HepG2 (cell line): ENCODE results near the gene PRKN. TPM values are rescaled to one million over a fixed set of nuclear protein-coding genes. Genes with fewer than 3 reads are reported as not detected.

Experiments used
- ATAC-seq: fragments of 200-7000 bp; cut with Tn5 transposase; 3 replicates; pipeline ENCODE4 v1.9.1; 2020; ENCODE audit warnings: mild to moderate bottlenecking, moderate library complexity
- BruUV-seq: library from RNA; stranded (reverse); fragments of 400-500 nt; replicated peaks from 2 replicates; lab custom pipeline; 2021; lab: Mats Ljungman, UMichigan
- CTCF ChIA-PET: fragments of 300-600 bp; formaldehyde crosslinking; extraction: SDS; loops from one replicate; lab custom pipeline; 2021; ENCODE audit warnings: low total read pairs, inconsistent platforms, low intra/inter-chr PET ratio; lab: Yijun Ruan, JAX
- POLR2A ChIA-PET: fragments of 350-600 bp; sonication (Branson Sonifier 250); formaldehyde crosslinking; loops from one replicate; lab custom pipeline; 2020; ENCODE audit warnings: antibody characterized with exemption, inconsistent platforms; lab: Yijun Ruan, JAX
- DNase-seq: peaks from one replicate; pipeline ENCODE4 v3.0.0-alpha.2; 2015; ENCODE audit warnings: low spot score
- FAIRE-seq: peaks from 3 replicates; lab custom pipeline; 2011; peaks lifted over from hg19 to GRCh38; lab: Jason Lieb, UNC
- H2AFZ ChIP-seq: one replicate; pipeline ENCODE4 v1.6.1; 2011; ENCODE audit warnings: low read length, inconsistent platforms
- H3K27ac ChIP-seq: fragments of 300-600 bp; 3 replicates; pipeline ENCODE4 v1.8.0; 2011; ENCODE audit warnings: mixed run types, mild to moderate bottlenecking, mixed read lengths, low read length, inconsistent platforms; ENCODE audit not compliant: insufficient read depth; ENCODE audit errors: extremely low read length
- H3K27me3 ChIP-seq, 2 experiments: fragments of 200-600 bp in 1 of 2; 2 replicates in 1 of 2; 3 replicates in 1 of 2; pipeline versions ENCODE4 v1.6.0 to v1.8.0; 2011; ENCODE audit warnings: low read length in 2 of 2, mild to moderate bottlenecking in 2 of 2, moderate library complexity in 2 of 2, inconsistent platforms in 1 of 2; ENCODE audit not compliant: insufficient read depth in 2 of 2, control insufficient read depth in 1 of 2
- H3K36me3 ChIP-seq, 2 experiments: fragments of 200-600 bp in 1 of 2; replicated peaks in 1 of 2; 2 replicates in 1 of 2; 3 replicates in 1 of 2; pipeline versions ENCODE4 v1.5.1 to v1.8.0; 2011; ENCODE audit warnings: low read length in 2 of 2, inconsistent platforms in 1 of 2; ENCODE audit not compliant: insufficient read depth in 2 of 2, control insufficient read depth in 1 of 2
- H3K4me1 ChIP-seq: 2 replicates; pipeline ENCODE4 v1.5.1; 2012; ENCODE audit warnings: low read length, inconsistent platforms; ENCODE audit not compliant: insufficient read depth
- H3K4me2 ChIP-seq: 2 replicates; pipeline ENCODE4 v1.6.0; 2011; ENCODE audit warnings: low read depth, low read length, inconsistent platforms
- H3K4me3 ChIP-seq, 3 experiments: fragments of 200-600 bp in 1 of 3; sonication (generic), shearing (Covaris generic) in 1 of 3; replicated peaks in 1 of 3; 2 replicates each; pipeline ENCODE4 v1.5.1; 2011 to 2016; ENCODE audit warnings: low read length in 3 of 3, inconsistent platforms in 2 of 3, low read depth in 2 of 3, mild to moderate bottlenecking in 2 of 3, control low read depth in 1 of 3, mixed read lengths in 1 of 3; ENCODE audit not compliant: insufficient read depth in 1 of 3
- H3K79me2 ChIP-seq: one replicate; pipeline ENCODE4 v1.6.1; 2011; ENCODE audit warnings: low read length, inconsistent platforms; ENCODE audit not compliant: insufficient read depth
- H3K9ac ChIP-seq: 2 replicates; pipeline ENCODE4 v1.6.0; 2011; ENCODE audit warnings: mild to moderate bottlenecking, low read depth, low read length, inconsistent platforms; ENCODE audit not compliant: insufficient read depth
- H3K9me3 ChIP-seq: 2 replicates; pipeline ENCODE4 v1.5.1; 2012; ENCODE audit warnings: mild to moderate bottlenecking, low read length
- H4K20me1 ChIP-seq: 2 replicates; pipeline ENCODE4 v1.6.0; 2011; ENCODE audit warnings: inconsistent platforms, mild to moderate bottlenecking, low read length, moderate library complexity; ENCODE audit not compliant: insufficient read depth
- AFF4 ChIP-seq: sonication (generic); formaldehyde crosslinking; IDR thresholded peaks from 2 replicates; pipeline ENCODE4 v1.4.0; 2020; ENCODE audit warnings: missing genetic modification reagents
- PCBP2 ChIP-seq: fragments of 200-400 bp; formaldehyde crosslinking; optimal IDR thresholded peaks from 2 replicates; pipeline ENCODE3; 2018; ENCODE audit warnings: low read length, low read depth; ENCODE audit not compliant: poor library complexity, severe bottlenecking
- RNF2 ChIP-seq: fragments of 450-650 bp; conservative IDR thresholded peaks from 2 replicates; pipeline ENCODE4 v1.6.1; 2016; ENCODE audit warnings: low read depth
- SETDB1 ChIP-seq: sonication (generic); formaldehyde crosslinking; IDR thresholded peaks from 2 replicates; pipeline ENCODE4 v1.5.1; 2020; ENCODE audit warnings: missing genetic modification reagents, mild to moderate bottlenecking, borderline replicate concordance
- ZC3H4 ChIP-seq: sonication (generic); formaldehyde crosslinking; IDR thresholded peaks from 2 replicates; pipeline ENCODE4 v1.4.0; 2020; ENCODE audit warnings: missing genetic modification reagents, borderline replicate concordance
- ZNF101 ChIP-seq: sonication (generic); formaldehyde crosslinking; IDR thresholded peaks from 2 replicates; pipeline ENCODE4 v1.4.0; 2020; ENCODE audit warnings: mild to moderate bottlenecking, low read depth, missing genetic modification reagents, borderline replicate concordance
- ZNF609 ChIP-seq: sonication (generic); formaldehyde crosslinking; IDR thresholded peaks from 2 replicates; pipeline ENCODE4 v1.4.0; 2020; ENCODE audit warnings: mild to moderate bottlenecking, missing genetic modification reagents, borderline replicate concordance
- WGBS: methylation state at CpG from one replicate; pipeline ENCODE4 v1.1.6; 2017; ENCODE audit warnings: low lambda C conversion rate; 5-methylcytosine and 5-hydroxymethylcytosine counted together
- in situ Hi-C: cut with HindIII; loops from 2 replicates; pipeline ENCODE4 v1.10.0; 2017; ENCODE audit warnings: low pct_unique_long_range_greater_than_20kb; ENCODE audit not compliant: extremely low pct_ligation_motif_present
- intact Hi-C: fragments of 100-400 bp; cut with micrococcal nuclease; formaldehyde crosslinking; loops from one replicate; pipeline ENCODE4 v1.10.0; 2022; ENCODE audit not compliant: unreplicated experiment
- polyA plus RNA-seq, 8 experiments: library from polyadenylated mRNA; depleted of rRNA in 3 of 8; stranded (reverse) in 7 of 8; unstranded in 1 of 8; fragments of >200 nt; fragmentation: Illumina TruSeq in 4 of 8; extraction: Trizol in 4 of 8; gene quantifications; 2 replicates each; pipeline versions ENCODE4 v1.2.1 to v1.2.3, GENCODE V29; 2011 to 2016; ENCODE audit warnings: low read depth in 4 of 8, missing spikeins in 1 of 8, mixed read lengths in 1 of 8; ENCODE audit not compliant: insufficient read depth in 1 of 8
- total RNA-seq, 5 experiments: library from RNA; depleted of rRNA; stranded (reverse); fragments of >200 nt; fragmentation: Illumina TruSeq; extraction: Trizol; gene quantifications; 2 replicates each; pipeline ENCODE4 v1.2.3, GENCODE V29; 2016; ENCODE audit warnings: low read depth in 1 of 5
- TF ChIP-seq, protein P1 (sequence below): sonication (generic); formaldehyde crosslinking; conservative IDR thresholded peaks from 2 replicates; pipeline ENCODE4 v1.8.0; 2022; ENCODE audit warnings: low read depth, missing genetic modification reagents

The PRKN gene
- total and polyA plus RNA-seq, 2 of the 13 experiments (the other 11 are each of a cell fraction or from before 2014, with no cell fraction given) = 0.31 to 0.44 TPM

DNA sequence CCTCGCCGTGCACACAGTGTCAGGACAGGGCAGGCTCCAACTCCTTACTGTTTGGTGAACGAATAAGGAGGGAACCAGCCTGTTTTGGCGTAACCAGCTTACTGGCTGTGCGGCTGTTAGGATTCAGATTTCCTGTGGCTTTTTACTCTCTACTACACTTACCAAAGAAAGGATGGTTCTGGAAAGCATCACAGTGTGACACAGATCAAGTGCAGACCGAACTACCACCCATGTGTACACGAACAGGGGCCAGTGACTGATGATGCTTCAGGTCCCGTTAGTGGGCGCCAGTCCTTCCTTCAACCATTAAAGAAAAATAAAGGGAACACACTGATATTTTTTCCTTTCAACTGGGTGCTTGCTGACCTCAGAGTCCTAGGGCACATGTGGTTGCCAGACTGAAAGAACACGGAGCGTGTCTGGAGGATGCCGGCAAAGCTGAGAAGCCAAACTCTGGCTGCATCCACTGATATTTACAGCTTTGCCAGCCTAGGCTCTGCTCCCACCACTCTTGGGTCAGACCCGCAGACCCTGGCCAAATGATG is 1101.4 kb downstream of the PRKN start:
- Histone ChIP-seq H3K27me3 (no peaks in the 10 kb centered on the region), H3K4me3 (no peak overlapping the region), H2AFZ (no peak overlapping the region), H3K9me3 (peaks cover 22% of the 10 kb centered on the region)
- in situ Hi-C loops = no loop called here
- TF ChIP-seq, protein P1, sequence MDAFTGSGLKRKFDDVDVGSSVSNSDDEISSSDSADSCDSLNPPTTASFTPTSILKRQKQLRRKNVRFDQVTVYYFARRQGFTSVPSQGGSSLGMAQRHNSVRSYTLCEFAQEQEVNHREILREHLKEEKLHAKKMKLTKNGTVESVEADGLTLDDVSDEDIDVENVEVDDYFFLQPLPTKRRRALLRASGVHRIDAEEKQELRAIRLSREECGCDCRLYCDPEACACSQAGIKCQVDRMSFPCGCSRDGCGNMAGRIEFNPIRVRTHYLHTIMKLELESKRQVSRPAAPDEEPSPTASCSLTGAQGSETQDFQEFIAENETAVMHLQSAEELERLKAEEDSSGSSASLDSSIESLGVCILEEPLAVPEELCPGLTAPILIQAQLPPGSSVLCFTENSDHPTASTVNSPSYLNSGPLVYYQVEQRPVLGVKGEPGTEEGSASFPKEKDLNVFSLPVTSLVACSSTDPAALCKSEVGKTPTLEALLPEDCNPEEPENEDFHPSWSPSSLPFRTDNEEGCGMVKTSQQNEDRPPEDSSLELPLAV (CRISPR knock-in tag) = no peak
- TF ChIP-seq AFF4 (CRISPR knock-in tag) (no peak), ZC3H4 (CRISPR knock-in tag) (no peak), ZNF609 (CRISPR knock-in tag) (no peak), SETDB1 (CRISPR knock-in tag) (no peak), ZNF101 (CRISPR knock-in tag) (no peak), RNF2 (no peak), PCBP2 (no peak)
- TF ChIP-seq, all 625 proteins: peak for 0
- no peaks in the 10 kb centered on the region for H3K36me3 ChIP-seq
- BruUV-seq = no TSS peak
- H3K9ac ChIP-seq = no peak overlapping the region
- no peaks in the 10 kb centered on the region for H3K4me1 ChIP-seq
- intact Hi-C loops = no loop called here
- DNase-seq (no peak), FAIRE-seq (no peak), ATAC-seq (no peak)
- H3K79me2 ChIP-seq = no peaks in the 10 kb centered on the region
- H4K20me1 ChIP-seq = no peaks in the 10 kb centered on the region
- no peak overlapping the region for H3K4me2 ChIP-seq
- ChIA-PET CTCF (no interaction called here), POLR2A (no interaction called here)
- H3K27ac ChIP-seq = no peak overlapping the region
- 52% methylated on average over 12 of the region's 13 CpGs for WGBS
